GM23338 (cell line): ENCODE measurements around the gene SELENOT.

Experiments
- POLR2AphosphoS5 ChIP-seq: IDR thresholded peaks from 2 replicates; pipeline ENCODE4 v1.6.1; 2016; ENCODE audit warnings: antibody characterized with exemption, low read depth
- STAT1 ChIP-seq: IDR thresholded peaks from one replicate; pipeline ENCODE4 v1.6.1; 2016; ENCODE audit warnings: antibody characterized with exemption; ENCODE audit not compliant: unreplicated experiment
- TF ChIP-seq, protein P1 (sequence below), 2 experiments: fragments of 200-600 bp in 1 of 2; sonication (generic) in 1 of 2; conservative IDR thresholded peaks; 2 replicates each; pipeline versions ENCODE4 v1.5.1 to v1.6.1; 2016 to 2017; ENCODE audit warnings: antibody characterized with exemption in 2 of 2, low read depth in 2 of 2, mild to moderate bottlenecking in 2 of 2, moderate library complexity in 1 of 2

DNA sequence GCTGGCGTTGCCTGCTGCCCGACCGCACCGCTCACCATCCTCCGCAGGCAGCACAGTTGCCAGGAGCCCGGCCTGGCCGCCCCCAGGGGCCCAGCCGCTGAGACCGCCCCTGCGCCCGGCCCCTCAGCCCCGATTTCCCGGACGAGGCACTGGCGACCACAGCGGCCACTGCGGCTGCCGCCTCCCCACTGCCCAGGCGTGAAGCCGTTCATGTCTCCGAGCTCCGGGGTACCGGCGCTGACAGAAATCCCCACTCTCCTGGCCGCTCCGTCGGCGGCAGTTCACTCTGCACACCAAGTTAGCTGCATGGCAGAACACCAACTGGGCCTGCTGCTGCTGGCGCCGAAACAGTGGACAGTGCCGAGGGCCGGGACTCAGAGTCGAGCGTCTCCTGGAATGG is 8.5 kb downstream of the SELENOT start:
- TF ChIP-seq, protein P1, sequence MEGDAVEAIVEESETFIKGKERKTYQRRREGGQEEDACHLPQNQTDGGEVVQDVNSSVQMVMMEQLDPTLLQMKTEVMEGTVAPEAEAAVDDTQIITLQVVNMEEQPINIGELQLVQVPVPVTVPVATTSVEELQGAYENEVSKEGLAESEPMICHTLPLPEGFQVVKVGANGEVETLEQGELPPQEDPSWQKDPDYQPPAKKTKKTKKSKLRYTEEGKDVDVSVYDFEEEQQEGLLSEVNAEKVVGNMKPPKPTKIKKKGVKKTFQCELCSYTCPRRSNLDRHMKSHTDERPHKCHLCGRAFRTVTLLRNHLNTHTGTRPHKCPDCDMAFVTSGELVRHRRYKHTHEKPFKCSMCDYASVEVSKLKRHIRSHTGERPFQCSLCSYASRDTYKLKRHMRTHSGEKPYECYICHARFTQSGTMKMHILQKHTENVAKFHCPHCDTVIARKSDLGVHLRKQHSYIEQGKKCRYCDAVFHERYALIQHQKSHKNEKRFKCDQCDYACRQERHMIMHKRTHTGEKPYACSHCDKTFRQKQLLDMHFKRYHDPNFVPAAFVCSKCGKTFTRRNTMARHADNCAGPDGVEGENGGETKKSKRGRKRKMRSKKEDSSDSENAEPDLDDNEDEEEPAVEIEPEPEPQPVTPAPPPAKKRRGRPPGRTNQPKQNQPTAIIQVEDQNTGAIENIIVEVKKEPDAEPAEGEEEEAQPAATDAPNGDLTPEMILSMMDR (conservative IDR thresholded peaks at IDR 0.05; ENCODE audit: low read depth in 2 of 2): no peak
- TF ChIP-seq STAT1 (no peak), POLR2AphosphoS5 (no peak)
